Smooth muscle cell (in vitro differentiated cells): ENCODE data around the gene TFAP2D. TPM values are rescaled to one million over a fixed set of nuclear protein-coding genes. Genes with fewer than 3 reads are reported as not detected.

ENCODE experiments used
- DNase-seq: peaks from one replicate; lab custom pipeline; 2025; ENCODE audit not compliant: unreplicated experiment; lab: John Stamatoyannopoulos, UW
- H2AFZ ChIP-seq: fragments of 200-600 bp; sonication (generic); 2 replicates; pipeline ENCODE4 v1.6.0; 2016; ENCODE audit warnings: antibody characterized with exemption, low read depth, mild to moderate bottlenecking
- H3F3A ChIP-seq: fragments of 200-600 bp; sonication (generic); 2 replicates; pipeline ENCODE4 v1.6.0; 2017; ENCODE audit warnings: antibody characterized with exemption, low read depth
- H3K27ac ChIP-seq: fragments of 200-600 bp; sonication (generic); 2 replicates; pipeline ENCODE4 v1.5.1; 2016; ENCODE audit warnings: low read depth, mild to moderate bottlenecking
- H3K27me3 ChIP-seq: fragments of 200-600 bp; sonication (generic); 2 replicates; pipeline ENCODE4 v1.6.1; 2016; ENCODE audit warnings: low read depth, mild to moderate bottlenecking
- H3K36me3 ChIP-seq: fragments of 200-600 bp; sonication (generic); 2 replicates; pipeline ENCODE4 v1.5.1; 2016; ENCODE audit warnings: low read depth
- H3K4me1 ChIP-seq: fragments of 200-600 bp; sonication (generic); 2 replicates; pipeline ENCODE4 v1.5.1; 2016; ENCODE audit warnings: low read depth
- H3K4me2 ChIP-seq: fragments of 200-600 bp; sonication (generic); 2 replicates; pipeline ENCODE4 v1.6.0; 2016; ENCODE audit warnings: mild to moderate bottlenecking
- H3K4me3 ChIP-seq: fragments of 200-600 bp; sonication (generic); 2 replicates; pipeline ENCODE4 v1.5.1; 2016; ENCODE audit warnings: mild to moderate bottlenecking
- H3K79me2 ChIP-seq: fragments of 200-600 bp; sonication (generic); 2 replicates; pipeline ENCODE4 v1.6.0; 2016; ENCODE audit warnings: low read depth, mild to moderate bottlenecking
- H3K9ac ChIP-seq: fragments of 200-600 bp; sonication (generic); 2 replicates; pipeline ENCODE4 v1.6.0; 2016; ENCODE audit warnings: low read depth
- H3K9me3 ChIP-seq: fragments of 200-600 bp; sonication (generic); replicated peaks from 2 replicates; pipeline ENCODE4 v1.5.1; 2016; ENCODE audit warnings: low read depth
- H4K20me1 ChIP-seq: fragments of 200-600 bp; sonication (generic); 2 replicates; pipeline ENCODE4 v1.6.0; 2016; ENCODE audit warnings: low read depth
- CTCF ChIP-seq: fragments of 200-600 bp; sonication (generic); IDR thresholded peaks from 2 replicates; pipeline ENCODE4 v1.5.1; 2017; ENCODE audit warnings: borderline replicate concordance, mild to moderate bottlenecking, antibody characterized with exemption; ENCODE audit not compliant: insufficient read depth, poor library complexity, severe bottlenecking
- WGBS: methylation state at CpG from one replicate; pipeline ENCODE4 v1.1.7; 2016; ENCODE audit warnings: low lambda C conversion rate; 5-methylcytosine and 5-hydroxymethylcytosine counted together
- polyA plus RNA-seq: library from polyadenylated mRNA; unstranded; fragments of >200 nt; fragmentation: Nextera tagmentation; extraction: Ambion mirVana; gene quantifications from 2 replicates; pipeline ENCODE4 v1.2.1, GENCODE V29; 2016
- total RNA-seq: library from RNA; depleted of rRNA; stranded (reverse); fragments of >200 nt; gene quantifications from 2 replicates; pipeline ENCODE4 v1.2.3, GENCODE V29; 2014

TFAP2D gene
- total and polyA plus RNA-seq, 2 experiments from 2014 or later, result not detected

- no peak overlapping the region for H2AFZ ChIP-seq
- H3K4me1 ChIP-seq, result no peaks in the 10 kb centered on the region
- no peaks in the 10 kb centered on the region for H3K36me3 ChIP-seq
- no peak overlapping the region for H3K27ac ChIP-seq
- no peak overlapping the region for H3K4me3 ChIP-seq
- no peaks in the 10 kb centered on the region for H3F3A ChIP-seq
- H3K9me3 ChIP-seq, result no peaks in the 10 kb centered on the region
- H3K27me3 ChIP-seq, result peaks cover 5% of the 10 kb centered on the region
- no peak for TF ChIP-seq CTCF
- no peaks in the 10 kb centered on the region for H3K79me2 ChIP-seq
- DNase-seq, result no peak
- H3K9ac ChIP-seq, result no peak overlapping the region
- no peaks in the 10 kb centered on the region for H4K20me1 ChIP-seq
- H3K4me2 ChIP-seq, result no peak overlapping the region
Measured at GRCh38 chr6:50807035-50807434, 93.7 kb downstream of the TFAP2D start.

GRCh38 chr6:50815436-50816114 is 102.2 kb downstream of the TFAP2D start:
- peak overlapping the region; percentile 99 for H3K4me2 ChIP-seq
- no peak for DNase-seq
- TF ChIP-seq CTCF, result peak; percentile 50
- H3F3A ChIP-seq, result no peaks in the 10 kb centered on the region
- no peak overlapping the region for H3K9ac ChIP-seq
- H3K4me3 ChIP-seq, result peak overlapping the region; percentile 82
- H3K36me3 ChIP-seq, result no peaks in the 10 kb centered on the region
- peaks cover 64% of the 10 kb centered on the region for H3K27me3 ChIP-seq
- whole genome bisulfite sequencing, result 17% methylated on average over 16 of the region's 16 CpGs
- no peaks in the 10 kb centered on the region for H4K20me1 ChIP-seq
- no peak overlapping the region for H3K27ac ChIP-seq
- no peaks in the 10 kb centered on the region for H3K79me2 ChIP-seq
- H3K9me3 ChIP-seq, result no peaks in the 10 kb centered on the region
- peak overlapping the region; percentile 89 for H2AFZ ChIP-seq
- H3K4me1 ChIP-seq, result peaks cover 4% of the 10 kb centered on the region

- WGBS, result 2% methylated on average over 14 of the region's 14 CpGs
- DNase-seq, result peak; percentile 5
- Histone ChIP-seq H4K20me1 (no peaks in the 10 kb centered on the region), H3K36me3 (no peaks in the 10 kb centered on the region), H3K79me2 (no peaks in the 10 kb centered on the region), H3K4me3 (peak overlapping the region; percentile 82), H3K4me1 (peaks cover 4% of the 10 kb centered on the region), H3K4me2 (peak overlapping the region; percentile 99), H3K27me3 (peaks cover 70% of the 10 kb centered on the region), H3K9me3 (no peaks in the 10 kb centered on the region), H2AFZ (peak overlapping the region; percentile 89), H3K27ac (no peak overlapping the region), H3K9ac (no peak overlapping the region), H3F3A (no peaks in the 10 kb centered on the region)
- peak; percentile 95 for TF ChIP-seq CTCF
Measured at GRCh38 chr6:50816115-50816675, 102.9 kb downstream of the TFAP2D start.
